HUDEP-2 (cell line): ENCODE results near the gene YPEL2.
"Not testable (repeated sequence)": the region's sequence is repeated elsewhere in the genome, so short reads cannot be mapped to it uniquely, and the experiment has no call there.

Source experiments
- DNase-seq, 76 experiments: peaks; one replicate each; lab custom pipeline; 2025; ENCODE audit not compliant: unreplicated experiment in 76 of 76; lab: John Stamatoyannopoulos, UW

The YPEL2 gene, protein sequence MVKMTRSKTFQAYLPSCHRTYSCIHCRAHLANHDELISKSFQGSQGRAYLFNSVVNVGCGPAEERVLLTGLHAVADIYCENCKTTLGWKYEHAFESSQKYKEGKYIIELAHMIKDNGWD

DNA sequence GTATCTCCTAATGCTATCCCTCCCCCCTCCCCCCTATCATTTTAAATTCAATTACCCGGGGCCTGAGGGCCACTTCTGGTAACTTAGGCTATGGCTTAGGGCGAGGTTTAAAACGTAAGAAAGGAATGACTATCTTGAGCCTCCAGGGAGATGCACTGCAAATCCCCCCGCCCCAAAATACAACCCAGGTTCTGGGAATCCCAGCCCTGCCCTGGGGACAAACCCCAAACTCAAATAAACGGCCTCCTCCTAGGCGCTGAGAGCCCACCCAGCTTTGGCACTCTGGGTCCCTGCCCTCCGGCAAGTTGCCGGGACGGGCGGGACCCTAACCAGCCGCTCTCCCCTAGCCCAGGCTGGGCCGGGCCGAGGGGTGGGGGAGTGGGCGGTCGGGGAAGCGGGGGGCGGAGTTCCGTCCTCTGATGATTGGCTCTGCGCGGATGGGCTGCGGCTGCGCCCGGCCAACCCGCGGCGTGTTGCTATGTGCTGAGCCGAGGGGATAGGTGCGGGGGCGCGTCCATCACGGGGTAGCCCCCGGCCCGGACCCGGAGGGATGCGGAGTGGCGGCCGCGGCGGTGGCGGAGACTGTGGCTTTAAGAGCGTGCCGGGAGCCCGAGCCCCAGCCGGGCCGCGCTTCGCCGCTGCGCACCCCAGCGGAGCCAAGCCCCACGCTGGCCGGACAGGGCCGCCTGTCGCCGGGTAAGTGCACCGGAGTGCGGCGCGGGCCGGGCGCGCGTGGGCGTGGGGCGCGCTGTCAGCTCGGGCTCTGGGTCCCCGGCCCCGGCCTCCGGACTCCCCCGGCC is at the start of gene YPEL2:
TSS of gene YPEL2 (plus strand) at position 527 of the 800 bp plus-strand sequence. CDS start 21,755 bp downstream, outside the sequence.
- DNase-seq = peak in 73 of 76 experiments; percentile 18 to 91 (median 75)

DNA sequence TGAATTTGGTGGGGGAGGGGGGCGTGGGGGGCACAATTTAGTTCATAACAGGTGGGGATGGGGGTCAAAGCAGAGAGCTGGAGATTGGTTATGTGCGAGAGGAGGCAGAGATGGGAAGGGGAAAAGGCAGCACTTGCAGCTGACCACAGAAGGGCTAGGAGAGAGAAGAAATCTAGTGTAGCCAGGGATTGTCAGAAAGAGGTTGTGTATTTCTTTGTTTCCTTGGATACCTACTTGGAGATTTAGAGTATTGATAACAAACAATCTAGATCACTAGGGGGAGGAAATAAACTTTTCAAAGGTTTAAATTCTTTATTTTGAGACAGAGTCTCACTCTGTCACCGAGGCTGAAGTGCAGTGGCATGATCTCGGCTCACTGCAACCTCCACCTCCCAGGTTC is 47.1 kb upstream of the YPEL2 start:
- DNase-seq = no peak

DNA sequence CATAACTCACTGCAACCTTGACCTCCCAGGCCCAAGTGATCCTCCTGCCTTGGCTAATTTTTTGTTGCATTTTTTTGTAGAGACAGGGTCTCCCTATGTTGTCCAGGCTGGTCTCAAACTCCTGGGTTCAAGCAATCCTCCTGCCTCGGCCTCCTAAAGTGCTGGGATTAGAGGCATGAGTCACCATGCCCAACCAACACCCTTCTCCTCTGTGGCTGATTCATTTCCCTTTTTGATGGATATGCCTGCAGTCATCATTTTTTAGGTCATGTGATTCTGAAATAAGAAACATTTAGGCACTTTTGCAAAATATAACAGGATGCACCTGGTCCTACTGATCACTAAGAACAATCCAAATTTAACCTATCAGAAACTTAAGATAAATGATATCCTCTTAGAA is 44.0 kb upstream of the YPEL2 start:
- DNase-seq = peak in 1 of 76 experiments; percentile 12

DNA sequence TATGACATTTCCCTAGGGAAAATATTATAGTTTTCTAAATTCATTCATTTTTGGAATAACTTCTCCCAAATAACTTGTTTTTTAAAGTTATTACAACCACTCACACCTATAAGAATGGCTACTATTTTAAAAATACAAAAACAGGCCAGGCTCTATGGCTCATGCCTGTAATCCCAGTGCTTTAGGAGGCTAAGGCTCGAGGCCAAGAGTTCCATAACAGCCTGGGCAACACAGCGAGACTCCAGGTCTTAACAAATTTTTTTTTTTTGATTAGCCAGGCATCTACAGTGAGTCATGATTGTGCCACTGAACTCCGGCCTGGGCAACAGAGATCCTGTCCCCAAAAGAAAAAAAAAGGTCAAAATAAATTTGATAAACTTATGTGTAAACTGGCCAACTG is 43.6 kb upstream of the YPEL2 start:
- DNase-seq = no peak

DNA sequence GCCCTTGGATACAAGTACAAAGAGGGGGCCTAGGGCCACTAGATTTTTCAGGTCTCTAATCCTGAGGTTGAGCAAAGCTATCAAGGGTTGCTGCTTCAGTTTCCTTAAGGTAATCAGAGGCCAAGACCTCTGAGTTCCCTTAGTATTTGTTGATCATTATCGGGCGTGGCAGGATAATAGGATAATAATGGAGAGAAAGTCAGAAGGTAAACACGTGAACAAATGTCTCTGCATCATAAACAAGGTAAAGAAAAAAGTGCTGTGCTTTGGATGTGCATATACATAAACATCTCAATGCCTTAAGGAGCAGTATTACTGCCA is 41.5 kb upstream of the YPEL2 start:
- peak in 4 of 76 experiments; percentile 54 to 61 (median 60) for DNase-seq

DNA sequence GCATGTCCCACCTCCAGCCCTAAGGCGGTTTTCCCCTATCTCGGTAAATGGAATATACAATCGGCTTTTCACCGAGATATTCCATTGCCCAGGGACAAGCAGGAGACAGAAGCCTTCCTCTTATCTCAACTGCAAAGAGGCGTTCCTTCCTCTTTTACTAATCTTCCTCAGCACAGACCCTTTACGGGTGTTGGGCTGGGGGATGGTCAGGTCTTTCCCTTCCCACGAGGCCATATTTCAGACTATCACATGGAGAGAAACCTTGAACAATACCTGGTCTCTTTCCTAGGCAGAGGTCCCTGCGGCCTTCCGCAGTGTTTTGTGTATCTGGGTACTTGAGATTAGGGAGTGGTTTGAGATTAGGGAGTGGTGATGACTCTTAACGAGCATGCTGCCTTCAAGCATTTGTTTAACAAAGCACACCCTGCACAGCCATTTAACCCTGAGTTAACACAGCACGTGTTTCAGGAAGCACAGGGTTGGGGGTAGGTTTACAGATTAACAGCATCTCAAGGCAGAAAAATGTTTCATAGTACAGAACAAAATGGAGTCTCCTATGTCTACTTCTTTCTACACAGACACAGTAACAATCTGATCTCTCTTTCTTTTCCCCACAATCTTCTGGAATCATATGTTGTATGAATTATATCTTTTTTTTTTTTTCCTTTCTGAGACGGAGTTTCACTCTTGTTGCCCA is 41.0 kb upstream of the YPEL2 start:
- peak in 74 of 76 experiments; percentile 21 to 97 (median 86) for DNase-seq

DNA sequence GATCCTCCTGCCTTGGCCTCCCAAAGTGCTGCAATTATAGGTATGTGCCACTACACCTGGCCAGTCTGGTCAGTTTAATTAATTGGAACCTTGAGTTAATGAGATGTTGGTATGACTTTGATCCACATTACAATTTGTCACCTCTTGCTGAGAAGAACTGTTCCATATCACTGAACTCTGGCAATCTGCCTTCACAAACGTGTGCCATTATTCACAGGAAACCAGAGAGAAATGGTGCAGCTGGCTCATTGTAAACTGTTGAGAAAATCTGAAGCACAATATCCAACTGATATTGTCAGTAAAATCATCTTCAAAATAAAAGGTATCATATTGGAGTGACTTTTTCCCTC is 39.3 kb upstream of the YPEL2 start:
- no peak for DNase-seq

DNA sequence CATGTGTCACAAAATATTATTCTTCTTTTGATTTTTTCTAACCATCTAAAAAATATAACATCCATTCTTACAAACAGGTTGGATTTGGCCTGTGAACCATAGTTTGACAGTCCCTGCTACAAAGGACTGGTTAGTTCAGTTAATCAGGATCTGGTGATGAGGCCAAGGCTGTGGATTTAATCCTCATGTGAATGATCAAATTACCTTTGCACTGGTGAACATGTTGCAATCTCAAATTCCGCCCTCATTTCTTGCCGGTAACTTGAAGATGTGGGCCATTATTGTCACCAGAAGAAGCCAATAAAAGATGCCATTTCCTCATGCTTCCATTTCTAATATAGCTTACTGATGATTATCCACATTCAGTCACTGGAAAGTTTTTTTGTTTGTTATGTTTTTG is 35.3 kb upstream of the YPEL2 start:
- DNase-seq = no peak

DNA sequence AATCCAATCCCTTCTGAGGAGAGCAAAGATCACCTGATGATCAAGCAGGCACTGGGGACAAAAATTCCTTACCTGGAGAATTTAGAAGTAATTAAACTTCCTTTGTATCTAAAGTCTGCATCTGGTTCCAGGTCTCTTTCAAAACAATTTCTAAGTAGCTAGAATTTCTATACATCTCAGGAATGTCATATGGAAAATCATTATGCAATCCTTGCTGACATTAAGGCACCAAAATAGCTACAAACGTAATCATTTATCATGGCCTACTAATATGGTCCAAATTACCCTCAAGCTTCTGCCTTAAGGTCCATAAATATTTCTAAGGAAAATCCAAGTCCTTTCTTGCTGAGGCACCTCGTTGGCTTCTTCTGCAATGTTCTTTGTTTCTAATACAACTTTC is 32.9 kb upstream of the YPEL2 start:
- no peak for DNase-seq

DNA sequence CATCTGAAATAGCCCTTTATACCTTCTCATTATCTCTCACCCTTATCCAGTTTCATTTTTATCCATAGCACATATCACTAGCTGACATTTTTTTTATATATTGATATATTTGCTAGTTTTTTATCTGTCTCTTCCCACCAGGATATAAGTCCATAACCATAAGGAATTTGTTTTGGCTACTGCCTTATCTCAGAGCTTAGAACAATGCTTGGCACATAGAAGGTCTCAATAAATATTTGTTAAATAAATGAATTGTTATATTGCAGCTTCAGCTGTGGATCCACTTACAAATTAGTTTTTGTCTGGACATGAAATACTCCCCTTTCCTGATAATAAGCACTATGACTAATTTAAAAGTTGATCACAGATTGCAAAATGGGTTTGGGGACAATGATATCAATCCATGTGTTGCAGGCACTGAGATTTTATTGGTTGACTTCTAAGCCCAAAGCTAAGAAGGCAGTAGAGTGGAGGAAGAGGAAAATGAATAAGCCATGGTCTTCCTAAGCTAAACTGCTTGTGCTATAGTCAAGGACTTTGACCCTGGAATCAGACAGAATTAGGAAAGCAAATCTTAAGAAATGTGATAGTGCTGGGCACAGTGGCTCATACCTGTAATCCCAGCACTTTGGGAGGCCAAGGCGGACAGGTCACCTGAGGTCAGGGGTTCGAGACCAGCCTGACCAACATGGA is 31.9 kb upstream of the YPEL2 start:
- no peak for DNase-seq

DNA sequence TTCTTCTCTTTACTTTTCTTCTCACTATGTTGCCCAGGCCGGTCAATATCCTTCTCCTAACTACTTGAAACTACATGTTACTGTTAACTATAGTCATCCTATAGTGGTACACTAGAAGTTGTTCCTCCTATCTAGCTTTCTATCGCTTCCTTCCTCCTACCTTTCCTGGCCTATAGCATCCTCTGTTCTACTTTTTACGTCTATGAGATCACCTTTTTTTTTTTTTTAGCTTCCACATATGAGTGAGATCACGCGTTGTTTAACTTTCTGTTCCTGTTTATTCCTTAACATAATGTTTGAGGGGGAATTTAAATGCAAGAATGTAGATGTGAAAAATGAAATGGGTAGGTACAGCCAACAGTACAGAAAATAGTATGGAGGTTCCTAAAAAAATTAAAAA is 30.5 kb upstream of the YPEL2 start:
- no peak for DNase-seq

DNA sequence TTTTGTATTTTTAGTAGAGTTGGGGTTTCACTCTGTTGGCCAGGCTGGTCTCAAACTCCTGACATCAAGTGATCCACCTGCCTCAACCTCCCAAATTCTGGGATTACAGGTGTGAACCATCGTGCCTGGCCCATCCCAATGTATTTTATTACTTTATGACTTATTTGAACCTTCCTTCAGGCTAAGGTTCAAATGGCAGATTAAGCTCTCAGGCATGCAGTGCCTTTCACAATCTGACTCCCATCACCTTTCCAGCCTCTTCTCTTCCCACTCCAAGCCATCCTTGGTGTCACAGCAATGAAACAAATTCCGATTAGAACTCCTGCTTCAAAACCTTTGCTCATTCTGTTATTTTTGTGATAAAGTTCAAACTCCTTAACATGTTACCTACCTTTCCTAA is 26.6 kb upstream of the YPEL2 start:
- DNase-seq = no peak

DNA sequence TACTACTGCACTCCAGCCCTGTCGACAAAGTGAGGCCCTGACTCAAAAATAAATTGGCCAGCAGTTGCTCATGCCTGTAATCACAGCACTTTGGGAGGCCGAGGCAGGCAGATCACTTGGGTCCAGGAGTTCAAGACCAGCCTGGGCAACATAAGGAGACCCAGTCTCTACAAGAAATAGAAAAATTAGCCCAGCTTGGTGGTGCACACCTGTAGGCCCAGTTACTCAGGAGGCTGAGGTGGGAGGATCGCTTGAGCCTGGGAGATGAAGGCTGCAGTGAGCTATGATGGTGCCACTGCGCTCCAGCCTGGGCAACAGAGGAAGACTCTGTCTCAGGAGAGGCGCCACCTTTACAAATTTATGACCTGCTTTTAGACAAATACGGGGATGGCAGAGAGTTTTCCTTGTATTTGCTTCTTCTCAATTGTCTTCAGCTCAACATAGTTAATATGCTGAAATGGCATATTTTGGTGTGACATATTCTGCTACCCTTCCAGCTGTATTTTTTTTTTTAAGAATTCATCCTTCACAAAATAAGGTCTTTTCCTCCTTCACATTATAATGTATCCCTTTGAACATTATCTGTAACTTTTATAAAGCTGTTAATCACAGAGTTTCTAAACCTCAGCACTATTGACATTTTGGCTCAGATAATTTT is 21.1 kb upstream of the YPEL2 start:
- no peak for DNase-seq

DNA sequence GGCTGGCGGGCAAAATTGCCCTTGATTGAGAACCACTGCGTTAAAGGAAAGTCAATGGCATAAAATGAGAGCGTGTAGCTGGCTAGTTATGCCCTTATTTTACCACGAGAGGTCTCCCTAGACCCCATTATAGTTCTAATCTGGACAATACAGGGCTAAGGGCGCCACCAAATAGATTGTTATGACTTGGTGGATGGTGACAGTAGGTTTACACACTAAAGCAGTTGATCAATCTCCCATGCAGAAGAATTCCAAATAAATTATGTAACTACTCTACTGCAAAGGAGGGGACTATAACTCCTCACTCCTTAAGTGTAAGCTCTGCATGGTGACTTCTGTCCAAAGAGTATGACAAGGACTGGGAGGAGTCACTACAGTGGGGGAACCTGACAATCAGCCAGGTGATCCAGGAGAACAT is 20.4 kb upstream of the YPEL2 start:
- peak in 52 of 76 experiments; percentile 2 to 80 (median 53) for DNase-seq

DNA sequence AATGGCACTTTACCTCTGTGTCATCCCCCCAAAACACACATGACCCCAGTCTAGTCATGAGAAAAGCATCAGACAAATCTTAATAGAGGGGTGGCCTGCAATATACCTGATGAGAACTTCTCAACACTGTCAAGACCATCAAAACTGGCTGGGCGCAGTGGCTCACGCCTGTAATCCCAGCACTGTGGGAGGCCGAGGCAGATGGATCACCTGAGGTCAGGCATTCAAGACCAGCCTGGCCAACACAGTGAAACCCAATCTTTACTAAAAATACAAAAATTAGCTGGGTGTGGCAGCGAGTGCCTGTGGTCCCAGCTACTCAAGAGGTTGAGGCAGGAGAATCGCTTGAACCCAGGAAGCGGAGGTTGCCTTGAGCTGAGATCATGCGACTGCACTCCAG is 19.9 kb upstream of the YPEL2 start:
- not testable (repeated sequence) for DNase-seq

DNA sequence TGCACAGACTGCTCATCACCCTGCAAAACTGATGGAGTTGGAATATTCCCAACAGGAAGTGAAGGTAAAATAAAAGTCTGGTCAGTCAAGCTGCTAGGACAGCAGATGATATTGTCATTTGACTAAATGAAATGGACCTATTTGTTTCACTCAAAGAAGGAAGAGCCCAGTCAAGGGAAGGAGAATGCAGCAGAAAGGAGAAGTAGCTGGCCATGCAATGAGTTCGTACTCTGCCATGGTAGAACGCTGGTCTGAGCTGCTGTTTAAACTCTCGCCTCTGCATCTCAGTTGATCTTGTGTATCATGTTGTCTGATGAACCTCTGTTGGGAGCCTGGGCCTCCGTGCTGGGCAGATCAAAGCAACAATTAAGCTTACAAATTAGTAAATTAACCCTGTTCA is 15.6 kb upstream of the YPEL2 start:
- DNase-seq = no peak

DNA sequence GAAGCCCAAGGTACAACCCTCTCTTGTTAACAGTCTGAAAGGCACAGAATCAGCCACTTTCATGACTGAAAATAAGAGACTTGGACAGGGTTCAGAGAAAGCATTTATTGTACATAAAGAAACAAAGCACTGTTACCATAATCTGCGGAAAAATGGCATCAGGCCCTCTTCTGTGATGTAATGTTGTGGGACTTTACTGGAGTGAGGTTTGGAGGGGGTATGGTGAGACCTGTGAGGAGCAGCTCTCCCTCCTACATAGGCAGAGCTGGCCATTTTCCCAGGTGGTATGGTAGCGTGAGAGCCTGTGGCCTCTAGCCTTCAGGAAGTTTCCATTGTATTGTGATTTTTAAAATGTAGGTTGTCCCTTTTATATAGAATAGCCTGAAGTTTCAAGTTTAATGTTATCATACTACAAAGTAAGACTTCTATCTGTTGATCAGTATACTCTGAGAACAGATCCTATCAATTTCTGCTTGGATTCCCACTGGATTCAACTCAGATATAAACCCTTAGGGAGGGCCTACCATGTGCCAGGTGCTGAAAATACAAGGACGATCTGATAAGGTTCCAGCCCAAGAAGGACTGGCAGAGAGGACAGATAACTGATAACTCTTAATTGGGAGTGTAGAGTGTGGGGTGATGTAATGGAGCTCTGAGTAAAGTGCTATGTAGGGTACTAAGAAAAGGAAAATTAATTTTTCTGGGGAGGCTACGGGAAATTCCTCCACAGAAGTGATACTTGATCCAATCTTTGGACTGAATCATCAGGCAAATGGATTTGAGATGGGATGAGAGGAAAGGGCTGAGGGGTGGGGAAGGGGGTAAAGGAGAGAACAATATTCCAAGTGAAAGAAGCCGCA is 4.1 kb upstream of the YPEL2 start:
- DNase-seq = peak in 3 of 76 experiments; percentile 4 to 5 (median 5)

DNA sequence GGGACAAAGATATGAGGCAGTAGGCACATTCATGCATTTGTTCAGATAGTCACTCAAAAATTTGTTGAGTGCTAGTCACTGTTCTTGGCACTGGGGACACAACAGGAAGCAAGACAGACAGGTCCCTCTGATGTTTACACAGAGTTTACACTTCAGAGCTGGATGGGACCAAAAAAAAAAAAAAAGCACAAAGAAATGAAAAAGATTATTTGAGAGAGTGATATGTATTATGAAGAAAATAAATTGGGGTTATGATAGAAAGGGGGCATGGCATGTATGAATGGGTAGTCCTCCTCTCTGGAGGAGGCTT is 3.5 kb upstream of the YPEL2 start:
- peak in 1 of 76 experiments; percentile 5 for DNase-seq

DNA sequence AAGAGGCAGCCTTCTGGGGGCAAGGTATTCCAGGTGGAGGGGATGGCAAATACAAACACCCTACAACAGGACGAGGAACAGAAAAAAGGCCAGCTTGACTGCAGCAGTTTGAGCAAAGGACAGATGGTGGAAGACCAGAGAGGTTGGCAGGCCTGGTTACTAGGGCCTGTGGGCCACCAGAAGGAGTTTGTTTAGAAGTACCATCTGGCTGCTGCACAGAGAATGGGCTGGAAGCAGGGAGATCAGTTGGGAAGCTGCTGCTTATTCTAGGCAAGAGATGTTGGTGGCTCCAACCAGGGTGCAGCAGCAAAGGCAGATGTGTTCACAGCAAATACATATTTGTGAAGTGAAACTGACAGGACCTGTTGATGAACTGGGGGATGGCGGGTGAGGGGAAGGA is 2.9 kb upstream of the YPEL2 start:
- DNase-seq = no peak
